Measurements from ENCODE around the gene PCNX2. TPM values are rescaled to one million over a fixed set of nuclear protein-coding genes. Genes with fewer than 3 reads are reported as not detected.

Gene PCNX2
- total RNA-seq, 2 donors from 2014 or later: 8.1 to 9.0 TPM

DNA sequence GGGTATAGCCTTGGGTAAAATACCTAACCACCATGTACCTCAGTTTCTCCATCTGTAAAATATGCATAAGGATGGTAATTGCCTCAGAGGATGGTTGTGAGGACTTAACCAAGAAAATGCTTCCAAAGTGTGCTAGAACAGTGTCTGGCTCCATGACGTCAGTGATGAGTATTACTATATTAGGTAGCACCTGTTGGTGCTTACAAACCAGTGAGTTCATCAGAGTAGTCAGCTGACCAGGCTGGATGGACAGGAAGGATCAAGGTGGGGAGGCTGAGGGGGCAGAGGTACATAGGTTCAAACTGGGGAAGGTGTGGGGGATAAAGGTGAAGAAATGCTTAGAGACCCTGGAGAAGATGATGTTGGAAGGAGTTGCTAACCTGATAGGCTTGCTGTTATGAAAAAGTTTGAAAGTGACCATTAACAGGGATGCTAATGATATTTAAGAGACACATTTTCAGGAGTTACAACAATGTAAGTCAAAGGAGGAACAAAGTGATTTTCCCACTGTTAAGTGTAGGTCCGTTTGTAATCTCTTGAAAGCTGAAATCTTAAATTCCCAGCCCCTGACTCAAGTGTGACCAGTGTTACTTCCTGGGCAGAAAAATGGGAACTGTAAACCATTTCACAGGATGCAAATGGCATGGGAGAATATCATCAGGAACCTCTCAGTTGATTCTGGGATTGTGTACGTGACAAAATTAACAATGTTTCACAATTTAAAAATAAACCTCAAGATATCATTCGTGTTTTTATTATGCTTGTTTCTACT lies 340.7 kb downstream of the PCNX2 start:
- no peak for DNase-seq (ENCODE audit: low spot score)
- TF ChIP-seq CTCF (IDR thresholded peaks at IDR 0.05): no peak
- H3K27me3 ChIP-seq: no peaks in the 10 kb centered on the region
- H3K9me3 ChIP-seq: peaks cover 0 to 10% of the 10 kb centered on the region in 2 donors
- H3K36me3 ChIP-seq: peaks cover 31% of the 10 kb centered on the region
- H3K4me1 ChIP-seq: peaks cover 0 to 27% of the 10 kb centered on the region in 2 donors
- H3K27ac ChIP-seq: no peak overlapping the region
- H3K4me3 ChIP-seq: no peak overlapping the region

DNA sequence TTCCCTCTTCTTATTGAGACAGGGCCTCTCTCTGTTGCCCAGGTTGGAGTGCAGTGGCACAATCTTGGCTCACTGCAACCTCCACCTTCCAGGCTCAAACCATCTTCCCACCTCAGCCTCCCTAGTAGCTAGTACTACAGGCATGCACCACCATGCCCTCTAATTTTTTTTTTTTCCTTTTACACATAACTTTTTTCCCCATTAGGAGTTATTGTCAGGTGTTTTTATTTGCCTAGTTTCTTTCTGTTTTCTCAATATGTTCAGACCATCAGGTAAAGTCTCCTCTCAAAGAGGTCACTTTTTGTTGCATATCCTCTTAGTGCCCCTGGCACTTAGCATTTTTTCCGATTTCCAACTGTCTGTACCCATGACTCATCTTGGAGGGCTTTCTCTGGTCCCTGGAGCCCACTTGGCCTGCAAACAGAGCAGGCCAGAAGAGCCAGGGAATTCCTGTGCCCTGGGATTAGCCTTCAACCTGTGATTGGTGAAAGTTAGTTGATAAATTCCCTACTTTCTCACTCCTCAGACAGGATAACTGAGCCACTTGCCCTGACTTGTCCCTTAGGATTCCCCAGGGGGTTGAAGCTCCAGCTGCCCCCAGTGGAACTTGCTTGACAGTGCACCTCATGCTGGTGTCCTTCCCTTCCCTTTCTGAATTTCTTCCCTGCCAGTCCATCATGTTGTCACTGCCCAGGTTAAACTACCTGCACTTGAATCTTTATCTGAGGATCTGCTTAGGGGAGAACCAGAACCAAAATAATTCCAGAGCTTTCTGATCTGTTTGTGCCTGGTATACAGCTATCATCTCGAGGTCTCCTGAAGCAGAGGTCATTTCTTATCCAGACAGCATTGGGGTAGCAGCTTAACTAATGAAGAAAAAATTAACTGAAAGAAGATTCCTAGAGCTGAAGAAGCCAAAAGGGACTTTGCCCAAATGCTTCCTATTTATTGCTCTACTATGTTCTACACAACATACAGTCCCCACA lies 342.7 kb downstream of the PCNX2 start:
- Histone ChIP-seq H3K27me3 (no peaks in the 10 kb centered on the region), H3K4me1 (peaks cover 0 to 30% of the 10 kb centered on the region in 2 donors), H3K36me3 (peaks cover 12% of the 10 kb centered on the region), H3K4me3 (no peak overlapping the region), H3K9me3 (peaks cover 0 to 1% of the 10 kb centered on the region in 2 donors), H3K27ac (no peak overlapping the region)
- TF ChIP-seq CTCF (IDR thresholded peaks at IDR 0.05): peak; percentile 57 to 64
- no peak for DNase-seq (ENCODE audit: low spot score)

GRCh38 chr1:232951605-232952004 lies 343.9 kb downstream of the PCNX2 start:
- no peak for TF ChIP-seq CTCF (IDR thresholded peaks at IDR 0.05)
- peaks cover 5% of the 10 kb centered on the region for H3K36me3 ChIP-seq
- no peaks in the 10 kb centered on the region for H3K9me3 ChIP-seq
- peak overlapping the region in 1 of 2 donors; percentile 92 for H3K27ac ChIP-seq
- peaks cover 0 to 30% of the 10 kb centered on the region in 2 donors for H3K4me1 ChIP-seq
- no peak for DNase-seq (ENCODE audit: low spot score)
- no peaks in the 10 kb centered on the region for H3K27me3 ChIP-seq
- peak overlapping the region; percentile 88 to 91 for H3K4me3 ChIP-seq

- no peak for TF ChIP-seq CTCF (IDR thresholded peaks at IDR 0.05)
- Histone ChIP-seq H3K36me3 (peaks cover under 1% of the 10 kb centered on the region), H3K27ac (peak overlapping the region; percentile 82 to 92), H3K9me3 (no peaks in the 10 kb centered on the region), H3K27me3 (no peaks in the 10 kb centered on the region), H3K4me3 (peak overlapping the region; percentile 88 to 91), H3K4me1 (peaks cover 0 to 30% of the 10 kb centered on the region in 2 donors)
- no peak for DNase-seq (ENCODE audit: low spot score)
Observed at GRCh38 chr1:232951180-232951579, 344.3 kb downstream of the PCNX2 start.

- no peaks in the 10 kb centered on the region for H3K9me3 ChIP-seq
Observed at GRCh38 chr1:232950197-232951176, 345.0 kb downstream of the PCNX2 start, which contains the start of gene NTPCR. Gene NTPCR, plus strand, starts transcription at chr1:232950611. Its CDS starts 100 bp downstream, at chr1:232950711.

More at GRCh38 chr1:232950197-232951176, 345.0 kb downstream of the PCNX2 start, which contains the start of gene NTPCR:
- H3K4me1 ChIP-seq: peaks cover 0 to 30% of the 10 kb centered on the region in 2 donors
- H3K27ac ChIP-seq: peak within 1 kb of the TSS; percentile 82 to 92
- DNase-seq (ENCODE audit: low spot score): peak; percentile 92
- peak in 1 of 2 donors; percentile 29 for TF ChIP-seq CTCF (IDR thresholded peaks at IDR 0.05)
- H3K36me3 ChIP-seq: no peaks in the 10 kb centered on the region
- no peaks in the 10 kb centered on the region for H3K27me3 ChIP-seq
- H3K4me3 ChIP-seq: peak within 1 kb of the TSS; percentile 88 to 91

Measured in right atrium auricular region (tissue), 2 donors.